Measurements from ENCODE around the gene CLDN9.

- no peak for TF ChIP-seq POLR2AphosphoS5 (IDR thresholded peaks at IDR 0.05; ENCODE audit: low read depth, low read length)
- TF ChIP-seq POLR2A (IDR thresholded peaks at IDR 0.05; ENCODE audit: low read depth, low read length): no peak
These were observed 8.1 kb downstream of the CLDN9 start for GRCh38 chr16:3020604-3021448.
